Gastroesophageal sphincter (tissue), 4 donors: ENCODE results near the gene MAPK14. TPM values are rescaled to one million over a fixed set of nuclear protein-coding genes. Genes with fewer than 3 reads are reported as not detected.

Source experiments
- ATAC-seq: fragments of 150-250 bp; one replicate; pipeline ENCODE4 v1.9.1; 2016; ENCODE audit warnings: mild to moderate bottlenecking, moderate library complexity
- H3K27ac ChIP-seq, 4 donors: fragments of 200-600 bp; sonication (generic) in 3 of 4; 1 replicate in 3 of 4; 2 replicates in 1 of 4; pipeline ENCODE4 v1.5.1; 2016 to 2019
- H3K27me3 ChIP-seq: fragments of 200-600 bp; sonication (generic); one replicate; pipeline ENCODE4 v1.5.1; 2019
- H3K36me3 ChIP-seq, 2 donors: fragments of 200-600 bp; sonication (generic); one replicate each; pipeline ENCODE4 v1.5.1; 2019; ENCODE audit warnings: control low read depth in 1 of 2
- H3K4me1 ChIP-seq, 3 donors: fragments of 200-600 bp; sonication (generic); 1 replicate in 2 of 3; 2 replicates in 1 of 3; pipeline ENCODE4 v1.5.1; 2016 to 2019; ENCODE audit warnings: control low read depth in 2 of 3
- H3K4me3 ChIP-seq, 2 donors: fragments of 200-600 bp; sonication (generic); one replicate each; pipeline ENCODE4 v1.5.1; 2019; ENCODE audit warnings: mild to moderate bottlenecking in 1 of 2, moderate library complexity in 1 of 2
- H3K9me3 ChIP-seq, 3 donors: fragments of 200-600 bp; sonication (generic); one replicate each; pipeline ENCODE4 v1.5.1; 2017 to 2019; ENCODE audit warnings: control low read depth in 2 of 3
- EP300 ChIP-seq: sonication (generic); formaldehyde crosslinking; IDR thresholded peaks from one replicate; pipeline ENCODE4 v1.6.1; 2017; ENCODE audit warnings: antibody characterized with exemption, mild to moderate bottlenecking
- POLR2A ChIP-seq, 2 donors: fragments of 450-650 bp; IDR thresholded peaks; one replicate each; pipeline ENCODE4 v1.6.1; 2017; ENCODE audit warnings: antibody characterized with exemption in 2 of 2, mild to moderate bottlenecking in 2 of 2, moderate library complexity in 1 of 2
- POLR2AphosphoS5 ChIP-seq: sonication (generic); formaldehyde crosslinking; IDR thresholded peaks from one replicate; pipeline ENCODE4 v1.6.1; 2017; ENCODE audit warnings: antibody characterized with exemption
- WGBS, 2 donors: methylation state at CpG; one replicate each; pipeline ENCODE4 v1.1.5; 2018; ENCODE audit warnings: low coverage in 1 of 2; 5-methylcytosine and 5-hydroxymethylcytosine counted together
- total RNA-seq, 4 donors: library from RNA; depleted of rRNA; stranded (reverse); fragments of >200 nt; gene quantifications; one replicate each; pipeline ENCODE4 v1.1.0, GENCODE V29; 2016
- TF ChIP-seq, protein P1 (sequence below), 4 experiments: fragments of 200-600 bp in 2 of 4; fragments of 450-650 bp in 2 of 4; sonication (generic) in 1 of 4; IDR thresholded peaks; one replicate each; pipeline ENCODE4 v1.5.1; 2017 to 2019; ENCODE audit warnings: antibody characterized with exemption in 4 of 4, mild to moderate bottlenecking in 2 of 4, moderate library complexity in 2 of 4

MAPK14 gene
- total RNA-seq, 4 donors from 2014 or later, result 58.7 to 77.5 (median 69.9) TPM

DNA sequence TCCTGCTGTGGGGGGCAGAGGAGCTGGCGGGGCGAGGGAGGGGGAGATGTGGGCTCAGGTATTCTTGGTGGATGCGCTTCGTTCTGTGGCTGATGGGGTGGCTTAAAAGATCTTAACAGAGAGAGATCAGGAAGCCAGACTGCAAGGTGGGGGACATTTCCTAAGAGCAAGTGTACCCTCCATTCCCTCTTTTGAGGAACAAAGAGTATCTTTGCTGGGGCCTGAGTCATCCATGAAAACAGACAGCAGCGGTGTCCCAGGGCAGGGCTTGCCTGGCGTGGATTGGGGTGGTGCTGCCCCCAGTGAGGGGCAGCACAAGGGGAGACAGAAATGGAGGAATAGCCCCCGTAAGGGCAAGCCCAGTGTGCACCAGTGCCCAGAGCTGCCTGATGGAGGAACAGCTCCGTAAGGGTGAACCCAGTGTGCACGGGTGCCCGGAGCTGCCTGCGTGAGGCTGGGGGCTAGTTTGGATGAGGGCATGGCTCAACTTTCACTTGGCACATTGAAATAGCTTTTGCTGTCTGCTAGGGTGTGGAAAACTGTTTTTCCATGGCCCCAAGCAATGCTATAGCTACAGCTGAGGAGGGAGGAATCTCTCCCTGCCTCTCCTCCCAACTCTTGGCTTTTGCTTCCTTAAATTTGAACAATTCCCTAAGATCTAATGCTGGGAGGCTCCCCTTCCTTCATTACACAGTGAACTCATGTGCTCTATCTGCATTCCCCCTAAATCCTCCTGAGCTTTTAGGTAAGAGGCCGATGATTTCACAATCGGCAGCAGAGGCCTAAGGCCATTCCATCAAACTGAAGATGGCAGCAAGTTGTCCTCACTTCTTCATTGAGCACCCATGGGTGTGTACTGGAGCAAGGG is 115.6 kb downstream of the MAPK14 start:
- WGBS, 2 donors, result 96 to 97% methylated on average over 4 to 5 of the region's 13 CpGs
- no peak overlapping the region for H3K4me3 ChIP-seq

GRCh38 chr6:36145495-36145894 is 117.9 kb downstream of the MAPK14 start:
- ATAC-seq, result no peak
- H3K4me1 ChIP-seq, result peaks cover 0 to 7% (median 0%) of the 10 kb centered on the region in 3 donors
- no peaks in the 10 kb centered on the region for H3K27me3 ChIP-seq
- no peaks in the 10 kb centered on the region for H3K9me3 ChIP-seq
- no peaks in the 10 kb centered on the region for H3K36me3 ChIP-seq
- TF ChIP-seq POLR2AphosphoS5, result no peak
- TF ChIP-seq EP300, result no peak
- TF ChIP-seq POLR2A (IDR thresholded peaks at IDR 0.05), result no peak
- no peak overlapping the region for H3K27ac ChIP-seq
- H3K4me3 ChIP-seq, result no peak overlapping the region
- WGBS, 2 donors, result 70 to 76% methylated on average over 2 to 3 of the region's 4 CpGs

More for the DNA sequence above, 115.6 kb downstream of the MAPK14 start:
- H3K36me3 ChIP-seq, result no peaks in the 10 kb centered on the region
- H3K4me1 ChIP-seq, result no peaks in the 10 kb centered on the region
- ATAC-seq, result no peak
- no peaks in the 10 kb centered on the region for H3K9me3 ChIP-seq
- TF ChIP-seq POLR2AphosphoS5 (no peak), POLR2A (IDR thresholded peaks at IDR 0.05) (no peak), EP300 (no peak)
- TF ChIP-seq, protein P1, sequence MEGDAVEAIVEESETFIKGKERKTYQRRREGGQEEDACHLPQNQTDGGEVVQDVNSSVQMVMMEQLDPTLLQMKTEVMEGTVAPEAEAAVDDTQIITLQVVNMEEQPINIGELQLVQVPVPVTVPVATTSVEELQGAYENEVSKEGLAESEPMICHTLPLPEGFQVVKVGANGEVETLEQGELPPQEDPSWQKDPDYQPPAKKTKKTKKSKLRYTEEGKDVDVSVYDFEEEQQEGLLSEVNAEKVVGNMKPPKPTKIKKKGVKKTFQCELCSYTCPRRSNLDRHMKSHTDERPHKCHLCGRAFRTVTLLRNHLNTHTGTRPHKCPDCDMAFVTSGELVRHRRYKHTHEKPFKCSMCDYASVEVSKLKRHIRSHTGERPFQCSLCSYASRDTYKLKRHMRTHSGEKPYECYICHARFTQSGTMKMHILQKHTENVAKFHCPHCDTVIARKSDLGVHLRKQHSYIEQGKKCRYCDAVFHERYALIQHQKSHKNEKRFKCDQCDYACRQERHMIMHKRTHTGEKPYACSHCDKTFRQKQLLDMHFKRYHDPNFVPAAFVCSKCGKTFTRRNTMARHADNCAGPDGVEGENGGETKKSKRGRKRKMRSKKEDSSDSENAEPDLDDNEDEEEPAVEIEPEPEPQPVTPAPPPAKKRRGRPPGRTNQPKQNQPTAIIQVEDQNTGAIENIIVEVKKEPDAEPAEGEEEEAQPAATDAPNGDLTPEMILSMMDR (IDR thresholded peaks at IDR 0.05), result no peak
- H3K27me3 ChIP-seq, result no peaks in the 10 kb centered on the region
- no peak overlapping the region for H3K27ac ChIP-seq

DNA sequence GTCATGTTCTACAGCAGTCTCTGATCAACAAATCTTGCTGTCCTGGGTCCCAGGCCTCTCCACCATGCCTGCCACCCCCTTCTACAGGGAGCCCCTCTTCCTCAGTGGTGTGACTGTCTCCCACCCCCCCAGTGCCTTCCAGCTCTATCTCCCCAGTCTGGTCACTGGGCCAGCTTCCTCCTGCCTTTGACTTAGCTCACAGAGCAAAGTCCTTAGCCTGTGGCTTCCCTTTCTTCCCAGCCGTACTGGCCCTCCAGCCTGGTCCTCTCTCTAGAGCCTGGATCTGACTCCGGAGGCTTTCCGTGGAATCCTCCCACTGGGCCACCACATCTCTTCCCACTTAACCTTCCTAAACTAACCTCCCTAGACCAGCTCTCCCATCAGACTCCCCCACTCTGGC is 119.7 kb downstream of the MAPK14 start:
- no peak for ATAC-seq
- Histone ChIP-seq H3K27me3 (no peaks in the 10 kb centered on the region), H3K9me3 (no peaks in the 10 kb centered on the region), H3K4me1 (peaks cover 0 to 8% (median 0%) of the 10 kb centered on the region in 3 donors), H3K27ac (no peak overlapping the region), H3K36me3 (no peaks in the 10 kb centered on the region), H3K4me3 (no peak overlapping the region)
- TF ChIP-seq EP300, result no peak
- TF ChIP-seq POLR2AphosphoS5, result no peak
- TF ChIP-seq POLR2A (IDR thresholded peaks at IDR 0.05), result no peak
- TF ChIP-seq, protein P1 (IDR thresholded peaks at IDR 0.05), result no peak
- 72 to 93% methylated on average over 3 of the region's 3 CpGs for whole genome bisulfite sequencing, 2 donors

GRCh38 chr6:36149476-36149875 is 121.9 kb downstream of the MAPK14 start:
- peak; percentile 67 for ATAC-seq
- Histone ChIP-seq H3K4me3 (no peak overlapping the region), H3K36me3 (no peaks in the 10 kb centered on the region), H3K4me1 (peaks cover 0 to 8% (median 0%) of the 10 kb centered on the region in 3 donors), H3K27ac (peak overlapping the region in 3 of 4 donors; percentile 25 to 70 (median 27)), H3K9me3 (no peaks in the 10 kb centered on the region), H3K27me3 (no peaks in the 10 kb centered on the region)
- TF ChIP-seq EP300, result no peak
- TF ChIP-seq POLR2AphosphoS5, result no peak
- TF ChIP-seq, protein P1 (IDR thresholded peaks at IDR 0.05), result no peak
- no peak for TF ChIP-seq POLR2A (IDR thresholded peaks at IDR 0.05)

- H3K4me1 ChIP-seq, result peaks cover 0 to 8% (median 0%) of the 10 kb centered on the region in 3 donors
- H3K4me3 ChIP-seq, result no peak overlapping the region
- no peaks in the 10 kb centered on the region for H3K27me3 ChIP-seq
- 40 to 47% methylated on average over 2 to 3 of the region's 3 CpGs for WGBS, 2 donors
- ATAC-seq, result peak; percentile 79
- peak overlapping the region in 3 of 4 donors; percentile 25 to 70 (median 27) for H3K27ac ChIP-seq
- H3K9me3 ChIP-seq, result no peaks in the 10 kb centered on the region
- TF ChIP-seq, protein P1 (IDR thresholded peaks at IDR 0.05), result no peak
- TF ChIP-seq POLR2A (IDR thresholded peaks at IDR 0.05) (no peak), EP300 (no peak), POLR2AphosphoS5 (peak; percentile 74)
- no peaks in the 10 kb centered on the region for H3K36me3 ChIP-seq
These were observed 122.7 kb downstream of the MAPK14 start for GRCh38 chr6:36150283-36150682.
